GM12801 (cell line): ENCODE results near the gene KIF5A.

Experiments
- TF ChIP-seq, protein P1 (sequence below): IDR thresholded peaks from one replicate; pipeline ENCODE4 v1.5.1; 2011; ENCODE audit warnings: control low read depth; ENCODE audit not compliant: insufficient read length; ENCODE audit errors: extremely low read depth

The KIF5A gene

GRCh38 chr12:57577981-57578758 is 28.3 kb downstream of the KIF5A start:
- TF ChIP-seq, protein P1, sequence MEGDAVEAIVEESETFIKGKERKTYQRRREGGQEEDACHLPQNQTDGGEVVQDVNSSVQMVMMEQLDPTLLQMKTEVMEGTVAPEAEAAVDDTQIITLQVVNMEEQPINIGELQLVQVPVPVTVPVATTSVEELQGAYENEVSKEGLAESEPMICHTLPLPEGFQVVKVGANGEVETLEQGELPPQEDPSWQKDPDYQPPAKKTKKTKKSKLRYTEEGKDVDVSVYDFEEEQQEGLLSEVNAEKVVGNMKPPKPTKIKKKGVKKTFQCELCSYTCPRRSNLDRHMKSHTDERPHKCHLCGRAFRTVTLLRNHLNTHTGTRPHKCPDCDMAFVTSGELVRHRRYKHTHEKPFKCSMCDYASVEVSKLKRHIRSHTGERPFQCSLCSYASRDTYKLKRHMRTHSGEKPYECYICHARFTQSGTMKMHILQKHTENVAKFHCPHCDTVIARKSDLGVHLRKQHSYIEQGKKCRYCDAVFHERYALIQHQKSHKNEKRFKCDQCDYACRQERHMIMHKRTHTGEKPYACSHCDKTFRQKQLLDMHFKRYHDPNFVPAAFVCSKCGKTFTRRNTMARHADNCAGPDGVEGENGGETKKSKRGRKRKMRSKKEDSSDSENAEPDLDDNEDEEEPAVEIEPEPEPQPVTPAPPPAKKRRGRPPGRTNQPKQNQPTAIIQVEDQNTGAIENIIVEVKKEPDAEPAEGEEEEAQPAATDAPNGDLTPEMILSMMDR = no peak

GRCh38 chr12:57579011-57579410 is 29.2 kb downstream of the KIF5A start:
- TF ChIP-seq, protein P1 = no peak

DNA sequence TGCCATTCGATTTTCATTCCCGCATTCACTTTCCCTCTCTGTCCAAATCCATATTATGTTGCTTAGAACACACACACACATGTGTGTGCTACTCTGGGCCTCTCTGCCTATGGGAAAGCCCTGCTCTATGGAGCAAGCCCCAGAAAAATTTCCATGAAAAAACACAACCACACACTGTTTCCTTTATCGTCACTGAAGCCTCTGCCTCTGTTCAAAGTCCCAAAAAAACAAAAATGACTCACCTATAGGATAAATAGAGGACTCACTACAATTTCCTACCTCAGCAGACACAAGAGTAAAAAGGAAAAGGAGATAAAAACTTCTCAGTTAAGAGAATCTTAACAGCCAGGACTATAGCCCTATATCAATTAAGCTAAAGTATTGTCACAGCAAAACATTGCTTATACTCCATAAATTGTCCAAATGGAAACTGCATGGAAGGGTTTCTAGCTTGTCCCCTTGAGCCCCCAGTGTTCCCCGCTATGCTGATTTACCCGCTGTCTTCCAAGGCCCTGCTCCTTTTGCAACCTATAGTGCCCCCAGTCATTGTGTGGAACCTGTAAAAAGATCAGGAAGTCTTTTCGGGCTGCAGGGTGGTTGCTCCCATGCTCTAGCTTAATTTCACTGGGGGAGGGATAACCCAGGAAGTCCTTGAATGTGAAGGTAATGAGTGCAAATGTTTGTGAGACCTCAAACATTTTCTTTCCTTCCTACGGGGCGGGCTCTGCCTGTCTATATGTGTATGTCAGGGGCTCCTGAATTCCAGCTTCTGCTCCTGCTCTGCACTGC is 30.0 kb downstream of the KIF5A start:
- TF ChIP-seq, protein P1 = no peak

- TF ChIP-seq, protein P1 = no peak
Observed at GRCh38 chr12:57580466-57580795, 30.6 kb downstream of the KIF5A start.

GRCh38 chr12:57581802-57582201 is 32.0 kb downstream of the KIF5A start:
- TF ChIP-seq, protein P1 = no peak

GRCh38 chr12:57582440-57582839 is 32.6 kb downstream of the KIF5A start:
- TF ChIP-seq, protein P1 = no peak

DNA sequence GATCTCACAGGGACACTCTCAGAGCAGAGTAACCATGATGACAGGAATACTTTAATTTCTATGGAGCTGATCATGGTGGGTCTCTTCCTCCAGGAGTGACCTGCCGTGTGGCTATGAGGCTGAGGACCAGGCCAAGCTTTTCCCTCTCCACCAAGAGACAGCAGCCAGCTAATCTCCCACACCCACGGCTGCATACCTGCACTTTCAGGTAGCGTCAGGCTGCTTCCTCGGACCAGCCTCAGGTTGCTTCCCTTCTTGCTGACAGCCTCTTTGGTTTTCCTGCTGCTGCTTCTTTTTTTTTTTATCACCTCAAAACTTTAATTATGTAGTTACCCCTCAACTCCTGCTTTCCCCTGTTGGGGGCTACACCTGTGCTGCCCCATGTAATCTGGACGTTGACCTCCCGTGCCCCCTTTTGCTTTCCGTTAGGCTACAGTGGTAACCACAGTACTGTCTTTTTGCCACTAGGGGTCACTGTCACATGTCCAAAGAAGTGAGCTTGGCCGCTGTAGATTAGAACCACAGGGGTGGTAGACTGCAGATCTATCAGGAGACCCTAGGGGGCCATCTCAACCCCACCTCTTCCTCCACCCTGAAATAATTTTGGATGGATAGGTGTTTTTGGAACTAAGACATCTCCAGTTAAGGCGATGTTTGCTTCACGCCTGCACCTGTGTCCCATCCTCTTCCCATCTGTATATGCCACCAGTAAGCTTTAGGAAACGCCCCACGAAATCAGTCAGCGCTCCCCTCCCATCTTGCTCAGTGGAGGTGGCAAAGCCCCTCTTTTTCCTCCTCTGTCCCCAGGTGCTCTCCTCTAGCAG is 33.4 kb downstream of the KIF5A start:
- TF ChIP-seq, protein P1 = peak; percentile 68
